A673 (cell line): ENCODE data around the gene STK10.

Experiments
- EZH2 ChIP-seq: fragments of 200-600 bp; sonication (generic); IDR thresholded peaks from 2 replicates; pipeline ENCODE4 v1.6.1; 2017; ENCODE audit warnings: borderline replicate concordance, low read depth, mild to moderate bottlenecking, mixed read lengths, antibody characterized with exemption, low read length; ENCODE audit not compliant: poor library complexity, severe bottlenecking
- TF ChIP-seq, protein P1 (sequence below): fragments of 300-800, 200-600 bp; sonication (generic); conservative IDR thresholded peaks from 2 replicates; pipeline ENCODE4 v1.5.1; 2017; ENCODE audit warnings: low read depth, mild to moderate bottlenecking, antibody characterized with exemption, low read length, moderate library complexity, mixed read lengths

GRCh38 chr5:172065431-172066065, 122.5 kb downstream of the STK10 start:
- TF ChIP-seq EZH2, result no peak
- TF ChIP-seq, protein P1, sequence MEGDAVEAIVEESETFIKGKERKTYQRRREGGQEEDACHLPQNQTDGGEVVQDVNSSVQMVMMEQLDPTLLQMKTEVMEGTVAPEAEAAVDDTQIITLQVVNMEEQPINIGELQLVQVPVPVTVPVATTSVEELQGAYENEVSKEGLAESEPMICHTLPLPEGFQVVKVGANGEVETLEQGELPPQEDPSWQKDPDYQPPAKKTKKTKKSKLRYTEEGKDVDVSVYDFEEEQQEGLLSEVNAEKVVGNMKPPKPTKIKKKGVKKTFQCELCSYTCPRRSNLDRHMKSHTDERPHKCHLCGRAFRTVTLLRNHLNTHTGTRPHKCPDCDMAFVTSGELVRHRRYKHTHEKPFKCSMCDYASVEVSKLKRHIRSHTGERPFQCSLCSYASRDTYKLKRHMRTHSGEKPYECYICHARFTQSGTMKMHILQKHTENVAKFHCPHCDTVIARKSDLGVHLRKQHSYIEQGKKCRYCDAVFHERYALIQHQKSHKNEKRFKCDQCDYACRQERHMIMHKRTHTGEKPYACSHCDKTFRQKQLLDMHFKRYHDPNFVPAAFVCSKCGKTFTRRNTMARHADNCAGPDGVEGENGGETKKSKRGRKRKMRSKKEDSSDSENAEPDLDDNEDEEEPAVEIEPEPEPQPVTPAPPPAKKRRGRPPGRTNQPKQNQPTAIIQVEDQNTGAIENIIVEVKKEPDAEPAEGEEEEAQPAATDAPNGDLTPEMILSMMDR, result no peak
